GM18868 (cell line): Measurements from ENCODE around the gene PRAMEF7.
"Not testable (repeated sequence)": the region's sequence is repeated elsewhere in the genome, so short reads cannot be mapped to it uniquely, and the experiment has no call there.

Experiments used
- ATAC-seq: cut with Tn5 transposase; IDR thresholded peaks from one replicate; pipeline ENCODE4 v1.9.1; 2021; ENCODE audit warnings: mild to moderate bottlenecking, moderate library complexity; ENCODE audit not compliant: unreplicated experiment

Gene PRAMEF7

DNA sequence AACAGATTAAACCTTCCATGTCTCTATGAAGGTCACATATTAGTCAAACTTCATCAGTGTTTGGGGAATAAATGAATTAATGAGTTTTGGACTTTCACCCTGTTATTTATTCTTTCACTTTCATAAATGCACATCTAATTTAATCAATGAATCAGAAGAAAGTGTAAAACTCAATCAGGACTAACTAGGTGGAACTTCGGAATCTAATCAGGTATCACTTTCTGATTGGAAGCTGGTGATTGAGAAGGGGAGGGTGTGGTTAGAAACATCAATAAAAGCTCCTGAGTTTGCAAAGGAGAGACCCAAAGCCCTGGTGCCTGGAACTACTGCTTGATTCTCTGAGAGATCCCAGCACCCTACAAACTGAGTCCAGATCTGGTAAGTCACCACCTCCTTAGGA lies at the start of gene PRAMEF7:
Gene PRAMEF7 (plus strand): TSS at position 301 of the 400 bp plus-strand sequence. CDS start 1,083 bp downstream, outside the sequence.
- not testable (repeated sequence) for ATAC-seq

DNA sequence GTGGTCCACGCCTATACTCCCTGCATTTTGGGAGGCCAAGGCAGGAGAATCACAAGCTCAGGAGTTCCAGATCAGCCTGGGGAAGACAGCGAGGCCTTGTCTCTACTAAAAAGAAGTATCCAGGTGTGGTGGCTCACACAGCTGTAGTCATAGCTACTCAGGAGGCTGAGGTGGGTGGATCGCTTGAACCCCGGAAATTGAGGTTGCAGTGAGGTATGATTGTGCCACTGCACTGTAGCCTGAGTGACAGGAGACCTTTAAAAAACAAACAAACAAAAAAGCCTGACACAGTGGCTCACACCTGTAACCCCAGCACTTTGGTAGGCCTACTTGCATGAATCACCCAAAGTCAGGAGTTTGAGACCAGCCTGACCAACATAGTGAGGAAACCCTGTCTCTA lies 38.0 kb upstream of the PRAMEF7 start:
- not testable (repeated sequence) for ATAC-seq

GRCh38 chr1:12886101-12886500 lies 30.3 kb upstream of the PRAMEF7 start, which contains the start of gene PRAMEF4:
Gene PRAMEF4 (minus strand): TSS chr1:12886201. CDS start chr1:12883394, 2,807 bp downstream.
- not testable (repeated sequence) for ATAC-seq

DNA sequence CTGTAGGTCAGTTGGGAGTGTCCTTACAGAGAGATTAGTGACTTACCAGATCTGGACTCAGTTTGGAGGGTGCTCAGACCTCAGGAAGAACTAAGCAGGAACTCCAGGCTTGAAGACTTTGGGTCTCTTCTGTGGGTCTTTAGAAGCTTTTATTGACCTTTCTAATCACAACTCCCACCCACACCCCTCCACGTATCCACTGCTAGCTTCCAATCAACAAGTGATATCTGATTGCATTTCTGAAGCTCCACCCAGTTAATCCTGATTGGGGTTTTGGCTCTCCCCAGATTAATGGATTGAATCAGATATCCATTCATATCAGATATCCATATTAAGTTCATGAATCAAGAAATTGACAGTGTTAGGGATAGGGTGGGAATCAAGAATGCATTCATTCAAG lies 18.2 kb upstream of the PRAMEF7 start, which contains the start of gene PRAMEF10:
Gene PRAMEF10 (minus strand): TSS at position 101 of the 400 bp plus-strand sequence. CDS start 2,423 bp downstream, outside the sequence.
- ATAC-seq = not testable (repeated sequence)

- ATAC-seq = not testable (repeated sequence)
Measured at GRCh38 chr1:12899186-12899585, 17.2 kb upstream of the PRAMEF7 start.

DNA sequence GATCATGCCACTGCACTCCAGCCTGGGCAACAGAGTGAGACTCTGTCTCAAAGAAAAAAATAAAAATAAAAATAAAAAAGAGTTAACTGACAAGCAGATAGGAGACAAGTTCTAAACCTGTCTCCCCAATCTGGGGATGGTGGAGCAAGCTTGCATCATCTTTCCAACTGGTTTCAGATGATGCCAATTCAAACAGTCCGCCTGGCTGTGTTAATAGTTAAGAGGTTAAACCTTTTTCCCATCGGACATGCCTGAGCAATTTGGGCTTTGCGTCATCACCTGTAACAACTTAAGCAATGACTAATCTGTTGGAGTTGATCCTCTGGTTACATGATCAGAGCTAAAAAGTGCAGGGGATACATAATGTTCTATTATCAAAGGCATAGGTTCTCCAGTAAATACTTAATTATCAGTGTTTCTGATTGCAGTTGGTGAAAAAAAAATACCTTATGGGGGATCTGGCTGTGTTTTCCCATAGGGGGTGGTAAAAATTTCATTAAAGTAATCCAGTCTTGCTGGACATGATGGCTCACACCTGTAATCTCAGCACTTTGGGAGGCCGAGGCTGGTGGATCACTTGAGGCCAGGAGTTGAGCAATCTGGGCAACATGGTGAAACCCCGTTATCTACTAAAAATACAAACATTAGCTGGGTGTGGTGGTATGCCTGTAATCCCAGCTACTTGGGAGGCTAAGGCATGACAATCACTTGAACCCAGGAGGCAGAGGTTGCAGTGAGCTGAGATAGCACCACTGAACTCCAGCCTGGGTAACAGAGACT lies 12.4 kb upstream of the PRAMEF7 start:
- not testable (repeated sequence) for ATAC-seq

GRCh38 chr1:12921749-12922148 lies 5.3 kb downstream of the PRAMEF7 start:
- ATAC-seq = not testable (repeated sequence)

- not testable (repeated sequence) for ATAC-seq
Measured at GRCh38 chr1:12924368-12924767, 8.0 kb downstream of the PRAMEF7 start.

- not testable (repeated sequence) for ATAC-seq
Measured at GRCh38 chr1:12947480-12947879, 31.1 kb downstream of the PRAMEF7 start, which contains the start of gene PRAMEF6. Gene PRAMEF6 (minus strand): TSS chr1:12947580. CDS start chr1:12942518, 5,062 bp downstream.
